ENCODE measurements around the gene CHST11.

CHST11 gene

DNA sequence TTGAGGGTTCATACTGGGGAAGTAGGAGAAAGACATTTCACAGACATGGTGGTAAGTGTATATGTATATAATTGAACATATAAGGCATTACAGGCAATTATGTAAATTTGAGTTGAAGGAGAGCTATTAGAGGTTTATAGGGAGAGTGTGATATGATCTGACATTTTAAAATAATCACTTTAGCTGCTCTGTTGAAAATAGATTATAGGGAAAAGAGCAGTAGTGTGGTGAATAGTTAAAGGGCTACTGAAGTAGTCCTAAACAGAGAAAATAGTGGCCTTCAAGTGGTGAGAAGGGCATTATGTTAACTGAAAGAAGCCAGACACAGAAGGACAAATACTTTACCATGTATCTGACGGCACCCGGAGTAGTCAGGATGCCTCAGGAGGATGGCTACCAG, 267.1 kb downstream of the CHST11 start:
- DNase-seq = no peak

DNA sequence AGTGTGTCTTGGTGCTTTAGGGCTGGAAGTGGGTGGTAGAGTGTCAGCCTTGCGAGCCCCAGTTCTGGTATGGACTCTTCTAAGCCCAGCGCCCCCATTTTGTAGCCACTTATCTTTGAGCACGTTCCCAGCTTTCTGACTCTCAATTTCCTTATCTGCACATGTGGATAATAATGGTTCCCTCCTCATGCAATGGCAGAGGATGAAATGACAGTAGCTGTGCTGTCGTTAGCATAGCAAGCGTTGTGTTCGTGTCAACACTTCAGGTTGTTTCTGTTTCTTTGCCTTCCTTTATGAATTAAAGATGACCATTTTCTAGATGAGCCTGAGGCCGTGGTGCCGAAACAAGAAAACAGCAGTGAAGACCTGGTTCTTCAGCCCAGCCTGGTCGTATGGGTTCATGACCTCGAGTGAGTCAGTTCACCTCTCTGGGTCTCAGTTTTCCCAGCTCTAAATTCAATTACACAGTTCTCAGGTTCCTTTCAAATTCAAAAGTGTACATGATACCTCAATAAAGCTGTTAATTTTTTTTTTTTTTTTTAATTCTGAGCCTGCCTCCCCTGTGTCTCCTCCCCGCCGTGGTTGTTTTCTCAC, 268.3 kb downstream of the CHST11 start:
- intact Hi-C loops (cut with DNase I) = no loop called here
- DNase-seq = no peak

More for the DNA sequence above, 267.1 kb downstream of the CHST11 start:
- intact Hi-C loops (cut with DNase I) = no loop called here

DNA sequence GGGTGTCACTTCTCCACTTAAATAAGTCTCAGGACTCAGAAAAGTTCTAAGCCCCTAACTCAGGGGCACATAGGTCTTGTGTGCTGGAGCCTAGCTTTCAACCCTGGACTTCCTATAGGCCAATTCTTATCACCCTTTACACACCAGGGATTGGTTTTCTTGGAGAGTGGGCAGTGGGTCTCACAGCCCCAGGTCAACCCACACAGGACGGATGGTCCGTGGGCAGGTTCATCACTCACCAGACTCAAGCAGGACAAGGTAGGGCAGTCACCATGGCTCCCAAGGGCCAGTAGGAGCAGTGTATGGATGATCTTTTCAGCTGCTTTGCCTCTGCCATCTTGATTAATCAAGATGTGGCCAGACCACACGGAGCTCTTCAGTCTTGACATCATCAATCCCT, 268.9 kb downstream of the CHST11 start:
- intact Hi-C loops (cut with DNase I) = no loop called here
- no peak for DNase-seq

DNA sequence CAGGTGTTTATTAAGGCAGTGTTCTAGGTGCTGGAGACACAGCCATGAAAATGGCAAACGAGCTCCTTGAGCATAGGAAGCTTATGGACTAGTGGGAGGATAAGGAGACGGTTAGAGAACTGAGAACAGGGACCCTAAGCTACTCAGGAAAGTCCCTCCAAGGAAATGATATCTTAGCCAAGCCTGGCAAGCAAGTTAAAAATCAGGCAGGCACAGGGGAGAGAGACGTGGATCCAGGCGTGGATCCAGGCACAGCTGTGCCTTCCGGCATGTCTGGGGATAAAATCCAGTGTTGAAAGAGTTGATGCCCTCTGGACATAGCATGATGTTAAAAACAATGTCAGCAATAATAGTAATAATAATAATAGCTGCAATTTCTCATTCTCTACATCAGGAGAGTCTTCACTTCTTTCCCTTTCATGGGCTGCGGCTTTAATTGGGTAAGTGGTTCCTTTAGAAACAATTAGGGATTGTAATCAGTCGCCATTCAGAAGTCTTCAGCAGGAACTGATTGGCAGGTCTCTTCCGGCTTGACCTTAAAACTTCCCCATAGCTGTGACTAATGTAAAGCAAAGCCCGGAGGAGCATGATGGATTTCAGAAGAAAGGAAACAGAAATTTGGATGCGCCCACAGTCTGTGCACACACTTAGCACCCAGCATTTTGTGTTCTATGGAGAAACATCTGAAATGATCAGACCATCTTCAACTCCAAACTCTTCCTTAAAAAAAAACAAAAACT, 271.1 kb downstream of the CHST11 start:
- no peak for DNase-seq
- intact Hi-C loops (cut with DNase I) = no loop called here

DNA sequence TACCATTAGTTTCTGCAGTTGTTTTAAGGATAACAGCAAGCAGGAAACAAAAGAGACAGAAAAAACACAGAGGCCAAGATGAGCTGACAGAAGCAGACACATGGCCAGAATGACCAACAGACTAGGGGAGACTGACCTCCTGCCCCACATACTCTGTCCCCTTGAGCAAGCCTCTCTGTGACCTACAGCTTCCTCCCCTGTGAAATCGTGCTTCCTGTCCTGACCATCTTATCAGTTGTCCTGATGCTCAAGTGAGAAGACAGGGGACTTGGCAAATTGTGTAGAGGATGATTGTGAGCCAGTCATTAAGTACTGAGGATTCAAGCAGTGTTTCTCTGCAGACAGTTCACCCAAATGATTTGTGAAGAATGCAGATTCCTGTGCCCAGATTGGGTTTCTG, 272.3 kb downstream of the CHST11 start:
- no peak for DNase-seq
- intact Hi-C loops (cut with DNase I) = no loop called here

DNA sequence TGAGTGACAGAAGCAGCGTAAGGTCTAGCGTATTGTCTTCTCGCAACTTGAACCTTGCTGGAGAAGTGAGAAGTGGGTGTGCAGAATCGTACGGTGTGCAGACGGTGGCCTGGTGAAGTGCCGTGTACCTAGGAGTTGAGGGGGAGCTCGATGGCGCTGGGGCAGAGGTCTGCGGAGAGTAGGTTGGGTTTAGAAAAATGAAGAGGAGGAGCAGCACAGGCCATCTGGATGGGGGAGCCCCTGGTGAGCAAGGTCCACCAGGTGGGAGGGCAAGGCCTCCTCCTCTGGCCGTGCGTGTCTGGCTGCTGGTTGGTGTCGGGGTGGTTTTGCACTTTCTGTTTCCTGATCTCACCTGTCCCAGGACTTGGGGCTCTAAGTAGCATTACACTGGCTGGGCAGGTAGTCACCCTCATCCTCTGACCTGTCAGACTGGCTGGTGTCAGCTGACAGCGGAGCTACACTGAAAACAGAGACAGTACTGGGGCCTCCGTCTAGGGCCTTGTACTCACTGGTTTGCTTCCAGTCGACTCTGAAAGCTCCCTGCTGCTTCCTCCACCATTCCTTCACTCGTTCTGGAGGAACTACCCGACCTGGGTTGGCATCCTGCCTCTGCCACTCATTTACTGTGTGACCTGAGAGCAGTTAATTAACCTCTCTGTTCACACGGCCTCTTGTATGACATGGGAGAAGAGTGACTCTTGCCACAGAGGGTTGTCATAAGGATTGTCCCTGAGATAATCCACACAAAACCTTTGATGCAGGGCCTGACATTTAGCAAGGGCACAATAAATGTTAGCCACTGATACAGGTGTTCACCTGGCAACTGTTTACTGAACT, 273.1 kb downstream of the CHST11 start:
- DNase-seq = no peak
- intact Hi-C loops (cut with DNase I) = no loop called here

GRCh38 chr12:104730763-104731162, 274.0 kb downstream of the CHST11 start:
- DNase-seq = no peak
- intact Hi-C loops (cut with DNase I) = no loop called here

DNA sequence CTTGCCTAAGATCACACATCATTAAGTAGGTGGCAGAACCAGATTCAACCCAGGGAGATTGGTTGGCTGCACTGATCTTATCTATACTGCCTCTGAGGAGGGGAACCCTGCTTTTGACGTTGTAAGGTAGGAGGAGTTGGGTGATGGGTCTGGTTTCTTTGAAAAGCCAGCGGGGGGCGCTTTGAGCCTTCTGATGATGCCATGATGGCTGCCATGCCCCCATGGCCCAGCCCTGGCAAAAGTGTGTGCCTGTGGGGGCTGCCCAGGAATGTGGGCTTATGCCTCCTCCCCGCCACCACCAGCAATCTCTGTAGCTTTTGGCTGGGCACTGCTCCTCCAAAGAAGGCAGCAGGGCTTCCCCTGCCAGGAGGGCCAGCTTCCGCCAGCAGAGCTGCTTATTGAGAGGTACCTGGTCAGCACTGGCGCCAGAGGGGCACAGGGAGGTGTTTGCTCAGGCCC, 277.0 kb downstream of the CHST11 start:
- peak in 2 of 42 donors; percentile 36 to 43 for DNase-seq
- intact Hi-C loops (cut with DNase I) = no loop called here

- no peak for DNase-seq
- intact Hi-C loops (cut with DNase I) = no loop called here
Observed at GRCh38 chr12:104734541-104735095, 277.9 kb downstream of the CHST11 start.

DNA sequence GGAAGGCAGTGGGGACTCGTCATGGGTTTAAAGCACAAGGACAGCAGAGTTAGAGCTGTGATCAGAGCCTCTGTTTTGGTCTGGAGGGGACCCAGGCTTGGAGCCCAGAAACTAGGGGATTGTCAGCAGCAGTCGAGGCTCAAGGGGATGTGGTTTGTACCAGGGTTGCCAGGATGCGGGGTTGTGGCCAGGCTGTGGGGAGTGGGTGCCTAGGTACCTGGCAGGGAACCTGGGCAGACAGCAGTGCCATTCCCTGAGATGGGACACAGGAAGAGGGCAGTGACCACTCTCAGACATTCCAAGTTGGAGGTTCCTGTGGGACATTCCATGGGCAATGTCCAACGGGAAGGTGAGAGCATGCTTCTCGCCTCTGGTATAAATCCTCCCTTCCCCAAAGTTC, 279.1 kb downstream of the CHST11 start:
- no peak for DNase-seq
- intact Hi-C loops (cut with DNase I) = no loop called here

DNA sequence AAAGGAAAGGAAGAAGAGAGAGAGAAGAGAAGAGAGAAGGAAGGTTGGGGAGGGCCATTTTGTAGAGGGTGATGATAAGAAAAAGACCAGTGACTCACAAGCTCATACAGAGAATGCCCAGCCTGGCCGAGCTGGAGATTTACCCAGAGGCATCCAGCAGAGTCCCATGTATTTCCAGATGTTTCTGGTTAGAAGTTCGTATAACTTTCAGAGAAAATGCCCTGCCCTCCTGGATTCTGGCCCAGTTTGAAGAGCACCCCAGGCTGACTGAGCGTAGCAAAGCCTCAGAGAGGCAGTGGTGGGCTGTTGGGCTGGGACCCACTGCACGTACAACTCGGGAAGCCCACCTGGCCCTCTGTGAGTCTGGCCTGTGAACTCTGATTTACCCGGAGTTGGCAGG, 279.6 kb downstream of the CHST11 start:
- intact Hi-C loops (cut with DNase I) = no loop called here
- peak in 1 of 42 donors; percentile 36 for DNase-seq

GRCh38 chr12:104737113-104737512, 280.4 kb downstream of the CHST11 start:
- DNase-seq = no peak
- intact Hi-C loops (cut with DNase I) = no loop called here

DNA sequence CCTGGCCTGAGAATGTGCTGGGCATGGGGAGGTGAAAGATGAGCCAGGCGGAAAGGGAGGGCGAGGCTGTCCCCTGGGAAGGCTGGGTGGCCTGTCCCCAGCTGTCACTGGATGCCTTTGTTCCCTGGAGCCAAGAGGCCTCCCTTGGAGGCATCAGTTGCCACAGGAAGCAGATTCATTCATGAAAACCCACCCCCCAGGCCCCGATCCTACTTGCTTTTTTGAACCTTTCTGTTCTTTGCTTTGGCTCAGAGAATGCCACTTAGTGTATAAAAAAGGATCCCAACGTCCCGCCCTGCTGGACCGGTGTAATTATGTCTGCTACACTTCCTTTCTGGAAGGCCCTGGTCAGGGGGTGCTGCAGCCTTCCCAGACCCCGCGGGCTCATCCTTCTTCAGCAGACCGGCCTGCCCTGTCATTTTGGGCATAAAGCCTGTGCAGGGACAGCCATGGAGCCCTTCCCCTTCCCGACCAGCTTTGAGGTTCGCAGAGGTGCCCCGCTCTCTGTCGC, 281.1 kb downstream of the CHST11 start:
- DNase-seq = peak in 1 of 42 donors; percentile 27
- intact Hi-C loops (cut with DNase I) = no loop called here

- intact Hi-C loops (cut with DNase I) = no loop called here
- no peak for DNase-seq
Observed at GRCh38 chr12:104738331-104738730, 281.6 kb downstream of the CHST11 start.

DNA sequence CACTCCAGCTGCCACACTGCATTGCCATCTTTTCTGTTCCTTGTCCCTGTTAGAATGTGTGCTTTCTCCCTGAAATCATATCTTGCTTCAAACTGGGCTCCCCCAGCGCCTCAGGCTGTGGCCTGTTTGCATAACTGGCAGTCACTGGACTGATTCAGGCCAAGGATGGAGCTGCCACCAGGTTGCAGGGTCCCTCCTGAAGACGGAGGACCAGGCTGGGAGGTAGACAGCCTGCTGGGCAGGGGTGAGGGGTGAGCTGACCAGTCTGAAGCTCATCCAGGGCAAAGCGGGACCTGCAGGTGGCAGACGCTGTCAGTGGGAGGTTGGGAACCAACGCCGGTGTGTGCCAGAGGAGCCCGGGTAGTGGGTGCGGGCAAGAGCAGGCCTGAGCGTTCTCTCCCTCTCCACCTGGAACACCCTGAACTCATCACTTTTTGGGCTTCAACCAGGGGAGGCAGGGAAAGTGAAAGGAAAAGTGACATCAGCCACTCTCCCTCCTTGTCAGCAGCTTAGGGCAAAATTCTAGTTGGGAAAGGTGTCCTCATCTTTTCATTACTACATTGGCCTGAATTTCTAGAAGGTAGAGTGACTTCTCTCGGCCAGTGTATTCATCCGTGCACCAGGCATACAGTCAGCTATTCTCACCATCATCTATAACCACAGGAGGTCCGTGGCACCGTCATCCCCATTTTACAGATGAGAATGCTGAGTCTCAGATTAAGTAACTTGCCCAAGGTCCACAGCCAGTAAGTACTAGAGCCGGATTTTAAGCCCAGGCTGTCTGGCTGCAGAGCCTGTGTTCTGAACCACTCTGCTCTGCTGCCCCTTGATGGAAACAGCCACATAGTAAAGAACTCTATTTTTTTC, 282.3 kb downstream of the CHST11 start:
- intact Hi-C loops (cut with DNase I) = no loop called here
- DNase-seq = no peak

- peak in 21 of 42 donors; percentile 20 to 67 (median 37) for DNase-seq
- intact Hi-C loops (cut with DNase I) = no loop called here
Observed at GRCh38 chr12:104740668-104741067, 283.9 kb downstream of the CHST11 start.

GRCh38 chr12:104741077-104741476, 284.3 kb downstream of the CHST11 start:
- intact Hi-C loops (cut with DNase I) = no loop called here
- peak in 5 of 42 donors; percentile 28 to 44 (median 34) for DNase-seq

- intact Hi-C loops (cut with DNase I) = no loop called here
- DNase-seq = no peak
Observed at GRCh38 chr12:104741497-104742367, 285.0 kb downstream of the CHST11 start.

Data from head of caudate nucleus (tissue), 42 donors.